GM10266 (cell line): ENCODE measurements around the gene GKN1.

Experiments used
- DNase-seq: peaks from one replicate; pipeline ENCODE4 v3.0.0; 2012; ENCODE audit errors: extremely low spot score
- CTCF ChIP-seq: IDR thresholded peaks from 2 replicates; pipeline ENCODE4 v1.5.1; 2012; ENCODE audit warnings: mild to moderate bottlenecking, low read depth; ENCODE audit not compliant: control insufficient read depth, insufficient read depth; ENCODE audit errors: missing control alignments

GKN1 gene

DNA sequence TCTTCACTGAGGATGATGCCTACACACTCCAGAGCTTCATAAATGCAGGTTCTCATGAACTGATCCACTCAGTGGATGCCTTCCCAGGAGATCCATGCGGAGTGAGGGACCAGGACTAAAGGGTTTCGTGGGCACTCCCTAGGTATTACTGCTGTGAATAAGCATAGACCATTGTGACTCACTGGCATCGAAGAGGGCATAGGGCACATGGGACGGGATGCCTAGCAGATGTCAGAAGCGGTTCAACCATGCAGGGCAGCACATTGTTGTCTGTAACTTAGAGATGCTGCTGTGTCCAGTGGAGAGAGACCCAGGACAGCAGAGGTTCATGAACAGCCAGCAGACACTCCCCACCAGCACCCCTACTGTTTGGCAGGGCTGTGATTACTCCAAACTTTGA is 39.0 kb upstream of the GKN1 start:
- DNase-seq, result no peak
- TF ChIP-seq CTCF, result no peak

DNA sequence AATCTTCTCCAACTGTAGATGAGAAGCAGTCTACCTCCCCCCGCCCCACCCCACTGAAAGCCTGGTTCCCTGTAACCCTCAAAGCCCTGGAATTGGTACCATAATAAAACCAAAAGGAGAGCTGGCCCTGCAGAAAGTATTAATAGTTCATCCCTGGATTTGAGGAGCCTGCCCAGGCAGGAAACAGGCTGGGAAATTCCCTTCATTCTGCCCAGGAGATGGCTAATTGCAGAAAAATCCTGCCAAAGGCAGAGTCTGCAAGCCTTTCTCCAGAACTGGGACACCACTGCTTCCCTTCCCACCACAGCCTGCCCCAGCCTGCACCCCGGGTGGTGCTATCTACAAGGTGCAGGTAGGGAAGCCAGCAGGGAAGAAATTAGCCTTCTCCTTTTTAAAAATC is 38.0 kb upstream of the GKN1 start:
- TF ChIP-seq CTCF, result no peak
- DNase-seq, result no peak

GRCh38 chr2:68936889-68937288 is 37.5 kb upstream of the GKN1 start:
- TF ChIP-seq CTCF, result no peak
- DNase-seq, result no peak

DNA sequence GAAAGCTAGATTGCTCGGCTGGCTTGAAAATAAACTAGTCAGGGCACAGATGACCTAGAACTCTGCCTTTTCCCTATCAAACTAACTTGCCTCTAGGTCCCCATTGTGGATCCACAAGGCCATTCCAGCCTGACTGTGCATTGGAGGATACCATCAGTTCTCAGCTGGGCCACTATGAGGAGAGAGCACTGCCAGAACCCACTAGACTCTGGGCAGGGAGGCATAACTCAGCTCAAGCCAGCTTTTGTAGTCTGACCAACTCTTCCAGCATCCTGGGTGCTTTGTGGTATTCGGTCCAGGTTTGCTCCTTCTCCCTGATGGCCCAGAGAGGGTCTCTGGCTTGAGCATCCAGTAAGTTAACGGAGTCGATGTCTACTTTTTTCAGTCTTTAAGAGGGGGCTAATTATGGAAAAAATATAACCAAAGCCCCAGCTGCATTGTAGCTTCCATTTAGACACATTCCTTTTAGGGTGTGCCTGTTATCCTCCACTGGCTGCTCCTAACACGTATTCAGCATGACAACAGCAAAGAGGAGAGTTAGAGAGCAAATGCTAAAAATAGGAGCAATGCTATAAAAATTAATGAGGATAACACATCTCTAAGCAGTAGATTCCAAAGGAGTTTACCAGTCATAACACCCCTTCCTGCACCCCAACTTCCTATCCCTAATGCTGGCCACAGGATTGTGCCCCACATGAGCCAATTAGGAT is 36.9 kb upstream of the GKN1 start:
- TF ChIP-seq CTCF, result no peak
- DNase-seq, result no peak

- TF ChIP-seq CTCF, result no peak
- no peak for DNase-seq
Observed at GRCh38 chr2:68938938-68939337, 35.5 kb upstream of the GKN1 start.

DNA sequence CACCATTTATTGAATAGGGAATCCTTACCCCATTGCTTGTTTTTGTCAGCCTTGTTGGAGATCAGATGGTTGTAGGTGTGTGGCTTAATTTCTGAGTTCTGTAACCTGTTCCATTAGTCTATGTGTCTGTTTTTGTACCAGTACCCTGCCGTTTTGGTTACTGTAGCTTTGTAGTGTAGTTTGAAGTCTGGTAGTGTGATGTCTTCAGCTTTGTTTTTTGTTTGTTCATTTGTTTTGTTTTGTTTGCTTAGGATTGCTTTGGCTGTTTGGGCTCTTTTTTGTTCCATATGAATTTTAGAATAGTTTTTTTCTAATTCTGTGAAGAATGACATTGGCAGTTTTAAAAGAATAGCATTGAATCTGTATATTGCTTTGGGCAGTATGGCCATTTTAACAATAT is 34.5 kb upstream of the GKN1 start:
- TF ChIP-seq CTCF, result no peak
- no peak for DNase-seq

GRCh38 chr2:68940369-68940768 is 34.1 kb upstream of the GKN1 start:
- no peak for TF ChIP-seq CTCF
- no peak for DNase-seq
